Thyroid gland (tissue), 4 donors: ENCODE results near the gene GALNT10. TPM values are rescaled to one million over a fixed set of nuclear protein-coding genes. Genes with fewer than 3 reads are reported as not detected.

Experiments used
- DNase-seq, 2 donors: peaks; one replicate each; pipeline ENCODE4 v3.0.0-alpha.2; 2019
- H3K27ac ChIP-seq, 3 donors: fragments of 200-600 bp; sonication (generic); 1 replicate in 2 of 3; 2 replicates in 1 of 3; pipeline ENCODE4 v1.5.1; 2016 to 2019; ENCODE audit warnings: mild to moderate bottlenecking in 1 of 3, moderate library complexity in 1 of 3
- H3K27me3 ChIP-seq: fragments of 200-600 bp; sonication (generic); one replicate; pipeline ENCODE4 v1.5.1; 2019
- H3K36me3 ChIP-seq, 2 donors: fragments of 200-600 bp; sonication (generic); one replicate each; pipeline ENCODE4 v1.5.1; 2016 to 2019
- H3K4me1 ChIP-seq, 2 donors: fragments of 200-600 bp; sonication (generic); one replicate each; pipeline ENCODE4 v1.5.1; 2017 to 2019
- H3K4me3 ChIP-seq, 3 donors: fragments of 200-600 bp; sonication (generic); replicated peaks in 1 of 3; 1 replicate in 2 of 3; 2 replicates in 1 of 3; pipeline ENCODE4 v1.5.1; 2016; ENCODE audit warnings: mild to moderate bottlenecking in 1 of 3
- H3K9me3 ChIP-seq: fragments of 200-600 bp; sonication (generic); one replicate; pipeline ENCODE4 v1.5.1; 2017
- CTCF ChIP-seq, 6 experiments: fragments of 200-600 bp in 3 of 6; fragments of 450-650 bp in 3 of 6; sonication (generic) in 3 of 6; IDR thresholded peaks; one replicate each; pipeline ENCODE4 v1.5.1; 2016 to 2019; ENCODE audit warnings: antibody characterized with exemption in 6 of 6, mild to moderate bottlenecking in 2 of 6, inconsistent platforms in 1 of 6, moderate library complexity in 1 of 6
- POLR2A ChIP-seq, 2 donors: fragments of 450-650 bp; IDR thresholded peaks; one replicate each; pipeline ENCODE4 v1.6.1; 2017; ENCODE audit warnings: antibody characterized with exemption in 2 of 2, mild to moderate bottlenecking in 2 of 2, moderate library complexity in 1 of 2
- WGBS, 2 donors: methylation state at CpG; one replicate each; pipeline ENCODE4 v1.1.5; 2017; 5-methylcytosine and 5-hydroxymethylcytosine counted together
- intact Hi-C: fragments of 100-400 bp; cut with DNase I; formaldehyde crosslinking; loops from one replicate; pipeline ENCODE4 v1.15.1; 2023
- total RNA-seq, 4 donors: library from RNA; depleted of rRNA; stranded (reverse); fragments of >200 nt; gene quantifications; one replicate each; pipeline ENCODE4 v1.2.3, GENCODE V29; 2016

GALNT10 gene
- total RNA-seq, 4 donors from 2014 or later = 33.3 to 69.6 (median 58.1) TPM

DNA sequence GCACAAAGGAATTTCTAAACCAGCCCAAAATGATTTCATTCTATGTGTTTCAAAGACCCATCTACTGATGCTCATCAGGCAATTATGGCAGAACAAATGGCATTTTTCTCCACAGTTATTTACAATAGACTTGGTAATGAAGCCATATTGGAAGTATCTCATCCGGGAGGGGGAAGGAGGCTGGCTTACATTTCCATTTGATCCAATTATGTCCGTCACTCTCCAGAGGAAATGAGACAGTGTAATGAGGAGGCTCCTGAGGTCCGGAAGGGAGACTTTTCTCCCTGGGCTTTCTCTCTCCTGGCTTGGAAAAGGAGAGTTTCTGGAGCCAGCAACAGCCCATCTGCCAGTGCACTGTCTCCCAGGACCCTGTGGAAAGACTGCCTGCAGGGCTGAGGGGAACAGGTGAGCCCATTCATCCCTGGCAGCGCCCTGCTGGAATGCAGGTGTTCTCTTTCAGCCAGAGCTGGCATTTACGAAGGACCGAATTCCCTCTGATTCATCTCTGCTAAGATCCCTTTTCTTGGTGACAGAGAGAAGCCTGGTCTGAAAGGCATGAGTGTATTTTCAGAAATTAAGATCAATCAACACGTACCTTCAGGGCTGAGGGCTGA, 200.3 kb downstream of the GALNT10 start:
- H3K4me3 ChIP-seq = no peak overlapping the region
- H3K9me3 ChIP-seq = no peaks in the 10 kb centered on the region
- H3K4me1 ChIP-seq = no peaks in the 10 kb centered on the region
- DNase-seq = no peak
- no peak overlapping the region for H3K27ac ChIP-seq
- H3K36me3 ChIP-seq = peaks cover 0 to 3% of the 10 kb centered on the region in 2 donors
- WGBS, 2 donors = 93 to 95% methylated on average over 6 to 7 of the region's 7 CpGs
- no peaks in the 10 kb centered on the region for H3K27me3 ChIP-seq
- TF ChIP-seq POLR2A (IDR thresholded peaks at IDR 0.05) (no peak), CTCF (IDR thresholded peaks at IDR 0.05) (no peak)
- intact Hi-C loops = no loop called here

DNA sequence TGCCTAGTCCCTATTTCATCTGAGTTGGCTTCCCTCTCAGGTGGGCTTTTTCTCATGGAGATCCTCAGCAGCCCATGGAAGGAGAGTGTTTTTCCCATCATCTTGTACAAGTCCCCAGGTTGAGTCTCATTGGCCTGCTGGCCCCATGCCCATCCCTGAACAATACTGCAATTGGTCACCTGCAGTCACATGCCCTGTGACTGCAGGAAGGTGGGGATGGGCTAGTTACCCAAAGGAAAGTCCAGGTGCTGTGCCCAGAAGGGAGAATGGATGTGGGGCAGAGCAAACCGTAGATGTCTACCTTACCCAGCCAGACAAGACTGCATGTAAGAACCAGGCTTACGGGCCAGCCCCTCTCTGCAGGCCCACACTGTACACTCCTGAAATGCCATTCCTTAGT, 201.3 kb downstream of the GALNT10 start:
- no peak overlapping the region for H3K4me3 ChIP-seq
- no peaks in the 10 kb centered on the region for H3K27me3 ChIP-seq
- no peaks in the 10 kb centered on the region for H3K4me1 ChIP-seq
- H3K36me3 ChIP-seq = peaks cover 0 to 3% of the 10 kb centered on the region in 2 donors
- TF ChIP-seq CTCF (IDR thresholded peaks at IDR 0.05) (no peak), POLR2A (IDR thresholded peaks at IDR 0.05) (no peak)
- no peak overlapping the region for H3K27ac ChIP-seq
- intact Hi-C loops = no loop called here
- no peaks in the 10 kb centered on the region for H3K9me3 ChIP-seq
- no peak for DNase-seq
- 96 to 100% methylated on average over 2 of the region's 2 CpGs for WGBS, 2 donors

- WGBS, 2 donors = 95 to 96% methylated on average over 3 of the region's 3 CpGs
- Histone ChIP-seq H3K27ac (no peak overlapping the region), H3K4me3 (no peak overlapping the region), H3K4me1 (no peaks in the 10 kb centered on the region), H3K9me3 (no peaks in the 10 kb centered on the region), H3K27me3 (no peaks in the 10 kb centered on the region), H3K36me3 (peaks cover 0 to 3% of the 10 kb centered on the region in 2 donors)
- no peak for DNase-seq
- intact Hi-C loops = no loop called here
- TF ChIP-seq POLR2A (IDR thresholded peaks at IDR 0.05) (no peak), CTCF (IDR thresholded peaks at IDR 0.05) (no peak)
These were observed 203.3 kb downstream of the GALNT10 start for GRCh38 chr5:154393850-154394249.

- WGBS, 2 donors = 90 to 92% methylated on average over 5 of the region's 5 CpGs
- Histone ChIP-seq H3K4me1 (no peaks in the 10 kb centered on the region), H3K27me3 (no peaks in the 10 kb centered on the region), H3K4me3 (no peak overlapping the region), H3K36me3 (peaks cover 0 to 3% of the 10 kb centered on the region in 2 donors), H3K9me3 (no peaks in the 10 kb centered on the region), H3K27ac (no peak overlapping the region)
- DNase-seq = peak in 1 of 2 donors; percentile 14
- TF ChIP-seq CTCF (IDR thresholded peaks at IDR 0.05) = no peak
- no peak for TF ChIP-seq POLR2A (IDR thresholded peaks at IDR 0.05)
- intact Hi-C loops = no loop called here
These were observed 203.8 kb downstream of the GALNT10 start for GRCh38 chr5:154394307-154394706.

- Histone ChIP-seq H3K36me3 (peaks cover 0 to 2% of the 10 kb centered on the region in 2 donors), H3K9me3 (no peaks in the 10 kb centered on the region), H3K4me1 (no peaks in the 10 kb centered on the region), H3K27ac (no peak overlapping the region), H3K4me3 (no peak overlapping the region), H3K27me3 (no peaks in the 10 kb centered on the region)
- WGBS, 2 donors = 79 to 85% methylated on average over 14 of the region's 14 CpGs
- peak in 1 of 2 donors; percentile 15 for DNase-seq
- intact Hi-C loops = no loop called here
- TF ChIP-seq CTCF (IDR thresholded peaks at IDR 0.05) = no peak
- no peak for TF ChIP-seq POLR2A (IDR thresholded peaks at IDR 0.05)
These were observed 205.0 kb downstream of the GALNT10 start for GRCh38 chr5:154395407-154396106.
